ENCODE data around the gene ZNF575. TPM values are rescaled to one million over a fixed set of nuclear protein-coding genes. Genes with fewer than 3 reads are reported as not detected.

Gene ZNF575
- total and polyA plus RNA-seq, 10 of the 15 experiments (the other 5 are each of a cell fraction or from before 2014, with no cell fraction given) = 0.18 to 2.8 (median 0.75) TPM

DNA sequence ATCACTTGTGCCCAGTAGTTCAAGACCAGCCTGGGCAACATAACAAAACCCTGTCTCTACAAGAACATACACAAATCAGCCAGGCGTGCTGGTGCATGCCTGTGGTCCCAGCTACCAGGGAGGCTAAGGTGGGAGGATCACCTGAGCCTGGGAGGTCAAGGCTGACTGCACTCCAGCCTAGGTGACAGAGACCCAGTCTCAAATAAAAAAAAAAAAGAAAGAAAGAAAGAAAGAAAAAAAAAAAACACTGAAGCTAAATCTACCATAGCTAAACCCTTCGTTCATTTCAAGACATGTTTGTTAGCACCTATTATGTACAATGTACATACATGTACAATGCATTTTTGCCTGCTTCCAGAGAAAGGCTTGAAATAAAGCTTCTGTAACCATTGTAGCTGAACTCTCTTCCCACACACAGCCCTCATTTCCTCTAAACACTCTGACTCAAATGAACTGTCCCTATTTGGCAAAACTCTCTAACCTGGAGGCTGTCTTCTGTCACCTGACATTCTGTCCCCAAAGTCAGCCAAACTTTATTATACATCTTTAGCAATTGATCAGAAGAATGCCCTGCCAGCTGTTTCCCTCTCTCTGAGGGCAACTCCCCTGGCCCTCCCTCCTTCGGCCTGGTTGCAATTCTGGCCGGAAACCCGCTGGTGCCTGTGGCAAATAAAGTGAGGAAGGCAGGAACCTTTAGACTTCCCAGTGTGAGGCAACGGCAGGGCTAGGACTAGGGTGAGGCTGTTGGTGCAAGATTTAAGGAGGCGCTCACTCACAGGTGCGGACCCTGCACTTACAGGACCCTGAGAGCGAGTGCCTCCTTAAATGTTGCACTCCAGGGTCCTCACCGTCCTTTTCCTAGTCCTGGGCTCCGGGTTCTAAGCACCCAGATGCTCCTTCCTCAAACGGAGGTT is 7.8 kb upstream of the ZNF575 start (continued):
- TF ChIP-seq, protein P1, sequence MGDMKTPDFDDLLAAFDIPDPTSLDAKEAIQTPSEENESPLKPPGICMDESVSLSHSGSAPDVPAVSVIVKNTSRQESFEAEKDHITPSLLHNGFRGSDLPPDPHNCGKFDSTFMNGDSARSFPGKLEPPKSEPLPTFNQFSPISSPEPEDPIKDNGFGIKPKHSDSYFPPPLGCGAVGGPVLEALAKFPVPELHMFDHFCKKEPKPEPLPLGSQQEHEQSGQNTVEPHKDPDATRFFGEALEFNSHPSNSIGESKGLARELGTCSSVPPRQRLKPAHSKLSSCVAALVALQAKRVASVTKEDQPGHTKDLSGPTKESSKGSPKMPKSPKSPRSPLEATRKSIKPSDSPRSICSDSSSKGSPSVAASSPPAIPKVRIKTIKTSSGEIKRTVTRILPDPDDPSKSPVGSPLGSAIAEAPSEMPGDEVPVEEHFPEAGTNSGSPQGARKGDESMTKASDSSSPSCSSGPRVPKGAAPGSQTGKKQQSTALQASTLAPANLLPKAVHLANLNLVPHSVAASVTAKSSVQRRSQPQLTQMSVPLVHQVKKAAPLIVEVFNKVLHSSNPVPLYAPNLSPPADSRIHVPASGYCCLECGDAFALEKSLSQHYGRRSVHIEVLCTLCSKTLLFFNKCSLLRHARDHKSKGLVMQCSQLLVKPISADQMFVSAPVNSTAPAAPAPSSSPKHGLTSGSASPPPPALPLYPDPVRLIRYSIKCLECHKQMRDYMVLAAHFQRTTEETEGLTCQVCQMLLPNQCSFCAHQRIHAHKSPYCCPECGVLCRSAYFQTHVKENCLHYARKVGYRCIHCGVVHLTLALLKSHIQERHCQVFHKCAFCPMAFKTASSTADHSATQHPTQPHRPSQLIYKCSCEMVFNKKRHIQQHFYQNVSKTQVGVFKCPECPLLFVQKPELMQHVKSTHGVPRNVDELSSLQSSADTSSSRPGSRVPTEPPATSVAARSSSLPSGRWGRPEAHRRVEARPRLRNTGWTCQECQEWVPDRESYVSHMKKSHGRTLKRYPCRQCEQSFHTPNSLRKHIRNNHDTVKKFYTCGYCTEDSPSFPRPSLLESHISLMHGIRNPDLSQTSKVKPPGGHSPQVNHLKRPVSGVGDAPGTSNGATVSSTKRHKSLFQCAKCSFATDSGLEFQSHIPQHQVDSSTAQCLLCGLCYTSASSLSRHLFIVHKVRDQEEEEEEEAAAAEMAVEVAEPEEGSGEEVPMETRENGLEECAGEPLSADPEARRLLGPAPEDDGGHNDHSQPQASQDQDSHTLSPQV (IDR thresholded peaks at IDR 0.05) = no peak
- TF ChIP-seq EP300 (IDR thresholded peaks at IDR 0.05; ENCODE audit: borderline replicate concordance in 1 of 2, control insufficient read depth in 1 of 2, low read depth in 2 of 2, low read length in 2 of 2) (no peak), CHD4 (IDR thresholded peaks at IDR 0.05) (no peak), MEF2A (IDR thresholded peaks at IDR 0.05; ENCODE audit: insufficient read depth, low read depth, low read length) (no peak), FOS (IDR thresholded peaks at IDR 0.05; ENCODE audit: borderline replicate concordance, extremely low read depth, insufficient read length) (no peak), SPI1 (IDR thresholded peaks at IDR 0.05; ENCODE audit: borderline replicate concordance, insufficient read depth, low read depth, low read length) (peak; percentile 54; the same call in 1 of the 2 replicates), CREB1 (IDR thresholded peaks at IDR 0.05; ENCODE audit: low read depth) (no peak), BCL11A (IDR thresholded peaks at IDR 0.05; ENCODE audit: low read depth, low read length) (no peak), KLF5 (IDR thresholded peaks at IDR 0.05; ENCODE audit: partially characterized antibody) (no peak), STAT3 (IDR thresholded peaks at IDR 0.05; ENCODE audit: low read depth, low read length) (no peak), KDM1A (IDR thresholded peaks at IDR 0.05; ENCODE audit: borderline replicate concordance) (no peak), SRF (IDR thresholded peaks at IDR 0.05; ENCODE audit: low read depth in 2 of 2, low read length in 2 of 2) (peak; percentile 22 to 92; a peak in 2 of 4 replicates), NFYB (IDR thresholded peaks at IDR 0.05; ENCODE audit: insufficient read depth, low read depth, low read length) (no peak)
- TF ChIP-seq, protein P2, sequence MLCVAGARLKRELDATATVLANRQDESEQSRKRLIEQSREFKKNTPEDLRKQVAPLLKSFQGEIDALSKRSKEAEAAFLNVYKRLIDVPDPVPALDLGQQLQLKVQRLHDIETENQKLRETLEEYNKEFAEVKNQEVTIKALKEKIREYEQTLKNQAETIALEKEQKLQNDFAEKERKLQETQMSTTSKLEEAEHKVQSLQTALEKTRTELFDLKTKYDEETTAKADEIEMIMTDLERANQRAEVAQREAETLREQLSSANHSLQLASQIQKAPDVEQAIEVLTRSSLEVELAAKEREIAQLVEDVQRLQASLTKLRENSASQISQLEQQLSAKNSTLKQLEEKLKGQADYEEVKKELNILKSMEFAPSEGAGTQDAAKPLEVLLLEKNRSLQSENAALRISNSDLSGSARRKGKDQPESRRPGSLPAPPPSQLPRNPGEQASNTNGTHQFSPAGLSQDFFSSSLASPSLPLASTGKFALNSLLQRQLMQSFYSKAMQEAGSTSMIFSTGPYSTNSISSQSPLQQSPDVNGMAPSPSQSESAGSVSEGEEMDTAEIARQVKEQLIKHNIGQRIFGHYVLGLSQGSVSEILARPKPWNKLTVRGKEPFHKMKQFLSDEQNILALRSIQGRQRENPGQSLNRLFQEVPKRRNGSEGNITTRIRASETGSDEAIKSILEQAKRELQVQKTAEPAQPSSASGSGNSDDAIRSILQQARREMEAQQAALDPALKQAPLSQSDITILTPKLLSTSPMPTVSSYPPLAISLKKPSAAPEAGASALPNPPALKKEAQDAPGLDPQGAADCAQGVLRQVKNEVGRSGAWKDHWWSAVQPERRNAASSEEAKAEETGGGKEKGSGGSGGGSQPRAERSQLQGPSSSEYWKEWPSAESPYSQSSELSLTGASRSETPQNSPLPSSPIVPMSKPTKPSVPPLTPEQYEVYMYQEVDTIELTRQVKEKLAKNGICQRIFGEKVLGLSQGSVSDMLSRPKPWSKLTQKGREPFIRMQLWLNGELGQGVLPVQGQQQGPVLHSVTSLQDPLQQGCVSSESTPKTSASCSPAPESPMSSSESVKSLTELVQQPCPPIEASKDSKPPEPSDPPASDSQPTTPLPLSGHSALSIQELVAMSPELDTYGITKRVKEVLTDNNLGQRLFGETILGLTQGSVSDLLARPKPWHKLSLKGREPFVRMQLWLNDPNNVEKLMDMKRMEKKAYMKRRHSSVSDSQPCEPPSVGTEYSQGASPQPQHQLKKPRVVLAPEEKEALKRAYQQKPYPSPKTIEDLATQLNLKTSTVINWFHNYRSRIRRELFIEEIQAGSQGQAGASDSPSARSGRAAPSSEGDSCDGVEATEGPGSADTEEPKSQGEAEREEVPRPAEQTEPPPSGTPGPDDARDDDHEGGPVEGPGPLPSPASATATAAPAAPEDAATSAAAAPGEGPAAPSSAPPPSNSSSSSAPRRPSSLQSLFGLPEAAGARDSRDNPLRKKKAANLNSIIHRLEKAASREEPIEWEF (IDR thresholded peaks at IDR 0.05; ENCODE audit: insufficient replicate concordance, low read depth, low read length) = no peak
- TF ChIP-seq, protein P3, sequence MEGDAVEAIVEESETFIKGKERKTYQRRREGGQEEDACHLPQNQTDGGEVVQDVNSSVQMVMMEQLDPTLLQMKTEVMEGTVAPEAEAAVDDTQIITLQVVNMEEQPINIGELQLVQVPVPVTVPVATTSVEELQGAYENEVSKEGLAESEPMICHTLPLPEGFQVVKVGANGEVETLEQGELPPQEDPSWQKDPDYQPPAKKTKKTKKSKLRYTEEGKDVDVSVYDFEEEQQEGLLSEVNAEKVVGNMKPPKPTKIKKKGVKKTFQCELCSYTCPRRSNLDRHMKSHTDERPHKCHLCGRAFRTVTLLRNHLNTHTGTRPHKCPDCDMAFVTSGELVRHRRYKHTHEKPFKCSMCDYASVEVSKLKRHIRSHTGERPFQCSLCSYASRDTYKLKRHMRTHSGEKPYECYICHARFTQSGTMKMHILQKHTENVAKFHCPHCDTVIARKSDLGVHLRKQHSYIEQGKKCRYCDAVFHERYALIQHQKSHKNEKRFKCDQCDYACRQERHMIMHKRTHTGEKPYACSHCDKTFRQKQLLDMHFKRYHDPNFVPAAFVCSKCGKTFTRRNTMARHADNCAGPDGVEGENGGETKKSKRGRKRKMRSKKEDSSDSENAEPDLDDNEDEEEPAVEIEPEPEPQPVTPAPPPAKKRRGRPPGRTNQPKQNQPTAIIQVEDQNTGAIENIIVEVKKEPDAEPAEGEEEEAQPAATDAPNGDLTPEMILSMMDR (IDR thresholded peaks at IDR 0.05 in 2 of 3, conservative IDR thresholded peaks at IDR 0.05 in 1 of 3; ENCODE audit: control insufficient read depth in 2 of 3, extremely low read depth in 1 of 3, insufficient read depth in 1 of 3, low read depth in 3 of 3, low read length in 3 of 3) = no peak

Data from GM12878 (cell line).